NCI-H1105 (cell line): ENCODE data around the gene KIAA0930.
A peak's percentile ranks its signal among the peaks of the same experiment; 100 is the strongest.
"Not testable (repeated sequence)": the region's sequence is repeated elsewhere in the genome, so short reads cannot be mapped to it uniquely, and the experiment has no call there.

ENCODE experiments used
- DNase-seq: peaks from one replicate; lab custom pipeline; 2025; lab: John Stamatoyannopoulos, UW

The KIAA0930 gene

DNA sequence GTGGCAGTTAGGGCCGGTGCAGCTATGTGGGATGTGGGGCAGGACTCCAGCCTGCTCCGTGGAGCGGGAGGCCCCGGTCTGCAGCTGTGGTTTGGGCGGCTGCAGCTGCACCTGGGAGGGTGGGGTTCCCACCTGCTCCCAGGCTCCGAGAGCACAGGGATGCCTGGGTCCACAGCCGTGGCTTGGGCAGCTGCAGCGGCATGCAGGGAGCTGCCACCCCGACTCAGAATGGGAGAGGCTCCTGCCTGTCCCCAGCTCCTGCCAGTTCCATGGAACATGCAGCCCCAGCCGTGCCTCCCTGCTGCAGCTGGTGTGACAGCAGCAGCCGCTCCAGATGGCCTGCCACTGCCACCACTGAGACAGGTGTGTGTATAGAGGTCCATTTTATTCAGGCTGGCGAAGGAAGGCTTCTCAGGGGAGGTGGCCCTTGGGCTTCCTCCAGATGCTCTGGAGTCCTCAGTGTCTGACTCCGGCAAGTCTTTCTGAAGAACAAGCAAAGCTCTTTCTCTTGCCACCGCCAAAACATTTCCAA, 22.3 kb upstream of the KIAA0930 start:
- no peak for DNase-seq

DNA sequence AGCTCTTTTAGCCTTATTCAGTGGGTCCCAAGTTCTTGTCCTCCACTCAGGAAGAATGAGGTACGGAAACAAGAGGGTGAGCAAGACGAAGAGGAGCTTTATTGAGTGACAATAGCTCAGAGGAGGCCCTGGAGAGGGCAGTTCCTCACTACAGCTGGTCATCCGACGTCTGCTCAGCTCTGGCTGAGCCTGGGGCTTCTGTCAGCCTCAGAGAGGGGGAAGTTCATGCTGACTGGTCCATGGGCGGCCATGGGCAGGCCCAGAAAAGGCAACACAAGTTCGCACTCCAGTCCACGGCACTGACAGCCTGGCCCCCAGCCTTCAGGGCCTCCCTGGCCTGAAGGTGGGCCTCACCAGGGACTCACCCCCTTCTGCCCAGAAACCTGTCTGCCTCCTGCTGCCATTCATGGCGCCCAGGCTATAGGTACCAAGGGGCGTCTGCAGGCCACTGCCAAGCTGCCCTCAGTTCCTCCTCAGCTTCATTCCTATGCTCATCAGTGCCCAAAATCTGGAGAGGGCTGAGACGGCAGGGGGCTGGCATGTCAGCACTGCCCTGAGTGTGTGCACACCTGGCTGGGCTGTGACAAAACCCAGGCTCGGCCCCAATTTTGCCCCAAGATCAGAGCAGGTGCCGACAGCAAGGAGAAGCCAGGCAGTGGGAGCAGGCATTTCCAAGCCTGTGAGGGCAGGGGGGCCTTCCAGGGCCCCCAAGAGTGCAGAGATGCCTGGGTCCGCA, 21.7 kb upstream of the KIAA0930 start:
- DNase-seq, result no peak

DNA sequence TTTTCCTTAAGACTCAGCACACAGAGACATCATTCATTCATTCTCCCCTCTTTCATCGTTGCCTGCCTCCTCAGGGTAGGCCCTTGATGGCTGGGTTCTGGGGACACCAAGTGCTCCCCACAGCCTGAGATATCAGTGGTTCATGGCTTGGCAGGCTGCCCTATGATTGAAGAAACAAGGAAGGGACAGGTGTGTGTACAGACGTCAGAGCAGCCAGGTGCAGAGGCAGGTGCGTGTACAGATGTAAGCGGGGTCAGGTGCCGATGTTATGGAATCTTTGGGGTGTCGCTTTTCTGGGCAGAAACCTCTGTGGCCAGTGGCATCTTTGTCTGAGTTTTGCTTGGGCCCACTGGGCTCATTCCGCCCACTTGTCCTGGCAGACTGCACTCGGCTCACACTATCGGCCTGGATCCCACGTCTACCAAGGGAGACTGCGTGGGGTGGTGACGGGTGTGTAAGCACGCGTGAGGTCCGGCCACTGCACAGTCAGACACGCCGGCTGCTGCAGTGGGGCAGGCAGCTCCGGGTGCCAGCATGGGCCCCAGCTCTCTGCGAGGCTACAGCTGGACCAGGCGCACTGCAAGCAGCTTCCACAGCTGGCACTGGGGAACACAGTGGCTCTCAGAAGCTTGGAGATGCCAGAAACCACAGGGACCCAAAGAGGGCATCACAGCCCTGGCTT, 20.9 kb upstream of the KIAA0930 start:
- DNase-seq, result peak; percentile 14

DNA sequence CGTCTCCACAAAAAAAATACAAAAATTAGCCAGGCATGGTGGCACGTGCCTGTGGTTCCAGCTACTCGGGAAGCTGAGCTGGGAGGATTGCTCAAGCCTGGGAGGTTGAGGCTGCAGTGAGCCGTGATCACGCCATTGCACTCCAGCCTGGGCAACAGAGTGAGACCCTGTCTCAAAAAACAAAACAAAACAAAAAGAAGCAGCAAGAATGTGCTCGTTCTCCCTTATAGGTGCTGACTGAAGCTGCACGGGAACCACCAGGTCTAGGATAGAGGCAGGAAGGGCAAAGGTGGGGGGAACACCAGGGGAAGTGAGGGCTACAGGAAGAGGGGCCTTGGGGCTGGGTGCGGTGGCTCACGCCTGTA, 19.7 kb upstream of the KIAA0930 start:
- DNase-seq, result not testable (repeated sequence)

DNA sequence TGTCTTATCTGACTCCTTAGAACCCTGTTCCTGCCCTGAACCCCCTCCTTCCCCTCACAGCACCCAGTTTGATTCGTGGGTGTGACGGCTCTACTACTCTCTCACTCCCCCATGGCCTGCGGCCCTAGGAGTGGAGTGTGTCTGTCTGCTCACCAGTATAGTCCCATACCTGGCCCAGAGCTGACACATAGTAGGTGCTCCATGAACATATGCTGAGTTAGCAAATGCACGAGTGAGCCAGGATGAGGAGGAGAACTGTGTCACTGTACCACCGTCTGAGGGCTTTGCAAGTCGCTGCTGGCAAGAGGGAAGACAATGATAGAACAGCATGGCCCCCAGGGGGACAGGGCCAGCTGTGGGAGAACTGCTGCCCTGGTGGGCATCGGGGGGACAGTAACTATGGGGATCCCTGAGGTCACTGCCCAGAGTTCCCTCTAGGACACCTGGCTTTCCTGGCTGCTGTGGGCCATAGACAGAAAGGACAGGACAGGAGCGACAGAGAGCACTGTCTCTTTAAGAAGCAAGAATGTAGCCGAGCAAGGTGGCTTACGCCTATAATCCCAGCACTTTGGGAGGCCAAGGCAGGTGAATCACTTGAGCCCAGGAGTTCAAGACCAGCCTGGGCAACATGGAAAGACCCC, 19.2 kb upstream of the KIAA0930 start:
- DNase-seq, result no peak

DNA sequence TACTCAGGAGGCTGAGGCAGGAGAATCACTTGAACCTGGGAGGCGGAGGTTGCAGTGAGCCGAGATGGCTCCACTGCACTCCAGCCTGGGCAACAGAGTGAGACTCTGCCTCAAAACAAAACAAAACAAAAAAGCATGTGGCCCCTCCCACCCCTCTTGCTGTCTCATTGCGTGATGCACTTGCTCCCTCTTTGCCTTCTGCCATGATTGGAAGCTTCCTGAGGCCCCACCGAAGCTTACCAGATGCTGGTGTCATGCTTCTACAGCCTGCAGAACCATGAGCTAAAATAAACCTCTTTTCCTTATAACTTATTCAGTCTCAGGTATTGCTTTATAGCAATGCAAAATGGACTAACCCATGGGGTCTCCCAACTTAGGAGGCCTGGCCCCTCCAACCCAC, 17.2 kb upstream of the KIAA0930 start:
- DNase-seq, result not testable (repeated sequence)

DNA sequence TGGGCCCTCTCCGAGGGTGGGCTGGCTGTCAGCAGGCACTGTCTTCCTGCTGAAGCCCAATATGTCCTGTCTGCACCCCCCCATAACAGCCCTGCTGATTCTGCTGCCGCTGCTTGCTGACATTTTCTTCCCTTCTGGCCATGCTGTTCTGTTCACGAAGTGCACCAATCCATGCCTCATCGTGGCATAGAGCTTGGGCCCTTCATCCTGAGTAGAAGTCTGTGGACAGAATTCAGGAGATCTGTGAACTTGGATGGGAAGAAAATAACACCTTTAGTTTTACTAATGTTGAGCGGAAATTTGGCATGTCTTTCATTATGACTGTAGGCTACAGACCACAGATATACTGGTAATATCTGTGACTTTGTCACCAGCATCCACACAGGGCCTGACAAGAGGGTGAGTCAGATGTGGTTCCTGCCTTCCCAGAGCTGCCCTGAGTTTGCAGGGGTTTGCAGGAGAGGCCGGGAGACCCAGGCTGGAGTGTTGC, 14.1 kb upstream of the KIAA0930 start:
- DNase-seq, result no peak

DNA sequence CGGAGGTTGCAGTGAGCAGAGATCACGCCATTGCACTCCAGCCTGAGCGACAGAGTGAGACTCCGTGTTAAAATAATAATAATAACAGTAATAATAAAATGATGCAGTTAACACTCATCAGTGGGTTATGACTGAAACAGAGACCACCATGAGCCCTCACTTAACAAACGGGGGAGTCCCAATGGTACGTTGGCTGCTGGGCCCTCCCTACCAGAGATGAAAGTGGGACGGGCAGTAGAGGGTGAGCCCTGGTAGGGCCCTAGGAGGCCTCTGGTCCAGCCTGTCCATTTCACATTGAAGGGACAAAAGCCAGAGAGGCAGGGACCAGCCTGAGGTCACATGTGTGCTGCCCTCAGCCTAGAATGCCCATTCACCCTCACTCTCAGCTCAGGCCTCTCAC, 13.7 kb upstream of the KIAA0930 start:
- DNase-seq, result no peak

DNA sequence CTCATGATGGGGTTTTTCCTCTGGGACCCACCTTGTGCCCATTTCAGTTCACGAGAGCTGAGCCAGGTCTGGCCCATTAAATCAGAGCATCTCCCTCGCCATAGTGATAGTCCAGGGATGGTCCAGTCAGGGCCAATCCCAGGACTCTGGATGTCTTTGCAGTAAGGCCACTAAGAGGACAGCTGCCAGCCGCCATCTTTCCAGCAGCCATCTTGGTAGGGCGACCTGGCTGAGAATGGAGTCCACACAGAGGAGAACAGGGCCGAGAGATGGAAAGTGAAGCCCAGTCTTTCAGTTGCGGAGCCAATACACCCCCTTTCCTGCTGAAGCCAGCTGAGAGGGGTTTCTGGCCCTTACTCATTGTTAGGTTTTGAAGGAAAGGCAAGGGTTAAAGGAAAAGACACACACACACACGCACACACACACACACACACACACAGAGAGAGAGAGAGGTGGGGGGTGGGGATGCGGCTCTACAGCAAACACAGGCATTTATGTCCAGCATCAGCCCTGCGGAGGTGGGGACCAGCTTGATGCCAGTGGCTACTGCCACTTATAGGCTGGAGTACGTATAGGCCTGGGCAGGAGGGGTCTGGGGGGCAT, 12.4 kb upstream of the KIAA0930 start:
- DNase-seq, result no peak

DNA sequence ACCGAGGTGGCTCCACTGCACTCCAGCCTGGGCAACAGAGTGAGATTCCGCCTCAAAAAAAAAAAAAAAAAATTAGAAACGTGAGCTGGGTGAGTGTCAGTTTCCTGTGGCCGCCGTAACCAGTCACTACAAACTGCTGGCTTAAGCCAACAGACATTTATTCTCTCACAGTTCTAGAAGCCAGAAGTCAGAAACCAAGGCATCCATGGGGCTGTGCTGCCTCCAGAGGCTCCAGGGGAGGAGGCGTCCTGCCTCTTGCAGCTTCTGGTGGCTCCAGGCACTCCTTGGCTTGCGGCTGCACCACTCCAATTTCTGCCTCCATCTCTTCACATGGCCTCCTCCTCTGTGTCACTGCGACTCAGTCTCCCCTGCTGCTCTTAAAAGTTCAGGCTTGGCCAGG, 11.1 kb upstream of the KIAA0930 start:
- no peak for DNase-seq

DNA sequence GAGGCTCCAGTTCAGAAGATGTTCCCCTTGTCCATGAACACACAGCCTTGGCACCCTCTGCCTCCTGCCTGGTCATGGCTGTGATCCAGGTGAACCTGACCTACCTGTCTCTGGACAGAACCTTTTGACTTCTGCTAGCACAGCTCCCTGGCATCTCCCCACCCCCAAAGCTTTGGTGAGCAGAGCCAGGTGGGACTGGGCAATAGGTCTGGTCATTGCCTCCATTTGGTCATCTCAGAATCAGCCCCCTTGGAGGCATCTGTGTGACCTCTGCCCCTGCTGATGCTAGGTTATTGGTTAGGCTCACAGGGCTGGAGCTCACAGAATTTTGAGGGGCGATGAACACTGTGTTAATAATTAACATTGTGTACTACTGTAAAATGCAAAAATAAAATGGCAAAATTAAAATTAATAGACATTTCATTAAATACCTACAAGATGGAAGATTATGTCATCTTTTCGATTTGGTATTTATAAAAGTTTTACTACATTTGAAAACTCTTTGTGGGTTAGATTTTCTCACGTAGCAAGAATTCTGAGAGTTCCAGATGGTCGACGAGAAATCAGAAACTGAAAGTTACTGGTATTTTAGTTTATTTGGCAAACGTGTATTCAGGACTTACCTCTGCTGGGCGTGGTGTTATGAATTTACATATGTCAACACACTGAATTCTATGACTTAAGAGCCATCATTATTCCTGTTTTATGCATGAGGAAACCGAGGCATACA, 8.3 kb upstream of the KIAA0930 start:
- no peak for DNase-seq

DNA sequence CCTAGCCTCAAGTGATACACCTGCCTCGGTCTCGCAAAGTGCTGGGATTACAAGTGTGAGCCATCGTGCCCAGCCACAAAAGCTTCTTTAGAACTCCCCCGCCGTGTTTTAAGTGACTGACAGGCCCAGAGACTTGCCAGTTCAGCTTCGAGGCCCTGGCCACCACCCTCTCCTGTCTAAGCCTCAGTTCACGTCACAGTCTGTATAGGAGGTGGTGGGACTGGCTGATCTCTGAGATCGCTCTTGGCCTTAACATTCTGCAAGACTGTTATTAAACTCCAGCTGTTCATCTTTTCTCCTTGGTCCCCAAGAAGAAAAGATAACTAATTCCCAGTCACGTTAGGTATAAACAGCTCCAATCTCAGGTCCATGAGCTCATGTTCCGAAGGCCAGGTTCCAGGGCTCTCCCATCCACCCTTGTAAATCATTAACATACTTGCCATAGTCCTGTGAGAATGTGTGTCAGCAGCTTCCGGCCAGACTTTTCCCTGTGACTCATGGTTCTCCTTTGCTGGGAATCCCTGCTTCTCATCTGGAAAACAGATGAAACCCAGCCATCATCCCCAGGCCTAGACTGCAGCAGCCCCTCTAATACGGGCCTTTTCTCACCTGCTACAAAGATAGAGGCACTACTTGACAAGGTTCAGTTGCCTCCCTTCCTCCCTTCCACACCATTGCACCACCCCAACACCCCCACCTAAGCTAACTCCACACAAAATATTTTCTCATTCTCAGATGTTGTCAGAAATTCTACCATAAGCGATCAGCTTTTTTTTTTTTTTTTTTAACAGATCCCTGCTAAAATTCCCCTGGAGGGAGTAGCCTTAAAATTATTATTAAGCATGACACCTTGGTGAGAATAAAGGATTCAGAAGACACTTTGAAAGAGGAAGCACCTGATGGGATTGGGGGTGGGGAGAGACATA, 5.6 kb upstream of the KIAA0930 start:
- DNase-seq, result no peak

DNA sequence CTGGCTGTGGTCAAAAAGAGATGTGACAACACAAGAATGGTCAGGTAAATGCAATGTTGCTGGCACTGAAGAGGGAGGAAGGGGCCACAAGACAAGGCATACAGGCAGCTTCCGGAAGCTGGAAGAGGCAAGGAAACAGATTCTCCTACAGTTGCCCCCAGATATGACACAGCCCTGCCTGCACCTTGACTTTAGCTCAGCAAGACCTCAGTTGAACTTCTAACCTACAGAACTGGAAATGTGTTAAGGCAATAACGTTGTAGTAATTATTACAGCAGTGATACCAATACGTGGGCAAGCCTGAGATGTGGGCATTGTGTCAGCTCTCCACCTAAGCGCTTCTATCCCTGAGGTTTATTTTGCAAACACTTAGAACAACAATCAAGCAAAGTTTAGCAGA, 4.2 kb upstream of the KIAA0930 start:
- DNase-seq, result no peak

DNA sequence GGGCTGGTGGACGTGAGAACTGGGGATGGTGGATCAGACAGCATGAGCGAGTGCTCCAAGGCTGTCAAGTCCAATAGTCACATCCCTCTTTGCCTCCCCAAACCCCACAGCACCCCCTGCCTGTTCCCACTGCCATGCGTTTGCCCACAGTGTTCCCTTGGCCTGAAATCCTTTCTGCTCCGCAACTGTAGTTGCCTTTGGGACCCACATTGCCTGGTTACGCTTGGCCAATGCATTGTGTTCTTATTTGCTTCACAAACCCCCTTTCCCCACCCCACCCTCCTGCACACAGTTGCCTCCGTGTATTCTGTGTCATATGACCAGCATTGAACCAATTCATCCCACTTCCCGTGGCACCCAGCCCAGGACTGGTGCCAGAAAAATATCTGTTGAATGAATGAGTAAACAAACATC, 2.1 kb upstream of the KIAA0930 start:
- peak; percentile 88 for DNase-seq

DNA sequence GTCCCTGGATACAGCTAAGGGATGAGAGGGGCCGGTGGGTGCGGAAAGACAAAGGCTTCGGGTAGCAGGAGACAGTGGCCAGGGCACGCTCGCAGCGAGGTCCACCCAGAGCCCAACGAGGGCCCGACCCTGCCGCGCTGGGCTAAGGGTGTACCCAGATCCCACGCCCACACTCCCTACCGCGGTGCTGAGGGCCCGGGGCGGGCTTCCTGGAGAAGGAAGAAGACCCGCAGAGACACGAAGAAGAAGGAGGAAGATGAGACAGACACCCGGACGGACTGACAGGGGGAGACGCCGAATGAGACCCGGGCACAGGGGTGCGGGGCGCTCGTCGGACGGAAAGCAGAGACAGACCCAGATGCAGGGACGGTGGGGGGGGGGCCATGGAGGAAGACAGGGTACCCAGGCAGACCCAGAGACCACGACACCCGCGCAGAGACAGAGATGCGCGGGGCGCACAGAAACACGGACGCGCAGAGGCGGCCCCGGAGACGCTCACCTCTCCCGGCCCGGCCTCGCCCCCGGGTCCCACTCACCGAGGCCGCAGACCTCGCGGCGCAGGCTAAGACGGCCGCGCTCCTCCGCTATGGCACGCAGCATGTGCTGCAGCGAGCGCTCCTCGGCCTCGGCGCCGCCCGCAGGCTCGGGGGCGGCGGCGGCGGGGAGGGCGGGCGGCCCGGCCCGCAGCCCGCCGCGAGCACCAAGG, 437 bp downstream of the KIAA0930 start:
- DNase-seq, result no peak

DNA sequence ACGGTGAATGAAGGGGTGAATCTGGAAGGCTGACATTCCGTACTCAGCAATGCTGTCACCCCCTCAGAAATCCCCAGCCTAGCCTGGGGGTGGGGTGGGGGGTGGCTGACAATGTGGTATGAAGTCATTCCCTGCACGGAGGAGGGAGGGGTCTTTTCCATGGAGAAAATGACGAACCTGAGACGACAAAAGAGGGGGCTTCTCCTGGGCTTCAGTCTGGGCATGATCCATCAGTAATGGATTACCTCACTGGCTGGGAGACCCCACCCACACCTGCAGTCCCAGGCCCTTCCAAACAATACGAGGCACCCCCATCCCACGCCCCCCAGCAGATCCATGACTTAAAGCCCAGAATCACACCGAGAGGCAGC, 1.0 kb downstream of the KIAA0930 start:
- no peak for DNase-seq

DNA sequence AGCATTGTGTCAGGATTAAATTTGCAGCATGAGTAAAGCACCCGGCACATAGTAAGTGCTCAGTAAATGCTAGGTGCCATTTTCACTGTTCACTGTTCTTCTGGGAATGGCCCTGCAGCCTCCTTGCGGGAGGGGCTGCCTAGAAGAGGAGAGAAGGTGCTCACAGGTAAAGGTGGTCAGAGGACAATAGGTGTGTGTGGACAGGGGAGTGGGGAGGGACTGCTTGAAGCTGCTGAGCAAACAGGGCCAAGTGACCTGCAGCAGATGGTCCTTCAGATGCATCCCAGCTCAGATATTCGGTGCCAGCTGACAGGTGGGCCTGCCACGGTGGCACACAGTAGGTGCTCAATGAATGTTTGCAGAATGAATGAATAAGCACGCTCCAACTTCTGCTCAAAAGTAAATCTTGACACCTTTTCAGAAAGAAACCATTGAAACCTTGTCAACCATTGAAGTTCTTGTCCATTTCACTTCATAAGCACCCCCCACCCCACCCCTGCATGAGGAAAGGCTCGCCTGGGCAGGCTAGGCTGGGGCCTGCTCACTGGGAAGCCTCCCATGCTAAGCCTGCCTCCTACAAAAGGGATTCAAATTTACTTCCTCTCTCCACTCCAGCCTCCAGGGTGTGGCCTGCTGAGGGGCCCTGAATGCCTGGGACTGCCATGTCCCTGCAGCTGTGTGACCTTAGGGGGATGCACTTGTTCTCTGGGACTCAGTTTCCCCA, 1.6 kb downstream of the KIAA0930 start:
- DNase-seq, result no peak

DNA sequence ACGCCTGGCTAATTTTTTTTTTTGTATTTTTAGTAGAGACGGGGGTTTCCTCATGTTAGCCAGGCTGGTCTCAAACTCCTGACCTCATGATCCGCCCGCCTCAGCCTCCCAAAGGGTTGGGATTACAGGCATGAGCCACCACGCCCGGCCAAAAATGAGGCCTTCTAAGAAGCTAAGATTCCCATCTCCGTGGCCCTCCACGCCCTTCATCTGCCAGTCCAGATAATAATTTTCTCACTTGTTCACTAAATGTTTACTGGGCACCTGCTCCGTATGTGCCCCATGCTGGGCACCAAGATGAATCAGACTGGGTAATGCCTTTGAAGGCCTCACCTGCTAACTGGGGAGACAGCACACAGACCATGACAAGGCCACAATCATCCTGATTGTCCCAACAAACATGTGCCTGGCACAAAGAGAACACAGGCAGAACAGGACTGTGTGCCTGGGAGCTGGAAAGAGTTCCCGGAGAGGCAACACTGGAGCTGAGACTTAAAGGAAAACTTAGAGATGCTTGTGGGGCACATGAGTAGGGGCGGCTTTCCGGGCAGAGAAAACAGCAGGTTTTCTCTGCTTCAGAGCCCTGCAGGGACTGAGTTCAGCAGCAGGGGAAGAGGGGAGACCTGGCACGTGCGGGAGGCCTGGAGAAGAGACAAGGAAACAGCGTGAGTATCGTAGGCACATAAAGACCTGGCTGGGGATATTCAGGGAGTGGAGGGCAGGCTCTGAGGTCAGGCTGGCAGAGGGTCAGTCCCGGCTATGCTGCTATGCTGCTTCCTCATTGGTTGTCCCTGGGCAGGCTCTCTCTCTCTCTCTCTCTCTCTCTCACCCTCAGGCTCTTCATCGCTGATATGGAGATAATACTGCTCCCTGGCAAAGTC, 2.4 kb downstream of the KIAA0930 start:
- DNase-seq, result no peak
